ENCODE measurements around the gene ANK3.
A peak's percentile ranks its signal among the peaks of the same experiment; 100 is the strongest.

The ANK3 gene

GRCh38 chr10:60420991-60421894, 31.6 kb upstream of the ANK3 start (continued):
- no peak for TF ChIP-seq ZNF26 (tag by site-specific recombination; IDR thresholded peaks at IDR 0.05)
- peak; percentile 97 for TF ChIP-seq KLF17 (tag by site-specific recombination; IDR thresholded peaks at IDR 0.05)
- no peak for TF ChIP-seq ZNF629 (tag by site-specific recombination; IDR thresholded peaks at IDR 0.05)
- no peak for TF ChIP-seq ZNF391 (tag by site-specific recombination; IDR thresholded peaks at IDR 0.05; ENCODE audit: borderline replicate concordance, low read depth)
- no peak for TF ChIP-seq ZNF664 (tag by site-specific recombination; IDR thresholded peaks at IDR 0.05)
- no peak for TF ChIP-seq ZSCAN18 (tag by site-specific recombination; IDR thresholded peaks at IDR 0.05)
- TF ChIP-seq ZNF280C (tag by site-specific recombination; IDR thresholded peaks at IDR 0.05) = no peak
- no peak for TF ChIP-seq ZNF610 (tag by site-specific recombination; IDR thresholded peaks at IDR 0.05; ENCODE audit: borderline replicate concordance)
- no peak for TF ChIP-seq ZNF114 (tag by site-specific recombination; IDR thresholded peaks at IDR 0.05)

- Histone ChIP-seq H3K4me3 (ENCODE audit: low read depth, low read length) (no peak overlapping the region), H3K36me3 (ENCODE audit: control insufficient read depth in 2 of 2, insufficient read depth in 1 of 2, low read length in 2 of 2) (no peaks in the 10 kb centered on the region), H3K4me1 (ENCODE audit: control insufficient read depth, insufficient read depth, low read length) (no peaks in the 10 kb centered on the region), H3K9me3 (ENCODE audit: control insufficient read depth, insufficient read depth, low read depth, low read length) (no peaks in the 10 kb centered on the region), H3K27ac (ENCODE audit: extremely low read depth, low read depth, low read length) (no peak overlapping the region)
- TF ChIP-seq WT1 (tag by site-specific recombination; IDR thresholded peaks at IDR 0.05) (no peak), ZNF561 (tag by site-specific recombination; IDR thresholded peaks at IDR 0.05; ENCODE audit: borderline replicate concordance) (no peak), ZNF391 (tag by site-specific recombination; IDR thresholded peaks at IDR 0.05; ENCODE audit: borderline replicate concordance, low read depth) (no peak), ZNF501 (tag by site-specific recombination; IDR thresholded peaks at IDR 0.05) (no peak), ZNF48 (tag by site-specific recombination; IDR thresholded peaks at IDR 0.05) (no peak), ZNF221 (tag by site-specific recombination; IDR thresholded peaks at IDR 0.05; ENCODE audit: borderline replicate concordance) (no peak), ZNF704 (tag by site-specific recombination; IDR thresholded peaks at IDR 0.05) (no peak), KLF8 (tag by site-specific recombination; IDR thresholded peaks at IDR 0.05) (no peak), SCRT2 (tag by site-specific recombination; IDR thresholded peaks at IDR 0.05) (no peak), ZNF426 (tag by site-specific recombination; IDR thresholded peaks at IDR 0.05) (no peak), ZNF19 (tag by site-specific recombination; IDR thresholded peaks at IDR 0.05; ENCODE audit: low read depth) (no peak), ZNF280C (tag by site-specific recombination; IDR thresholded peaks at IDR 0.05) (no peak), ZIC2 (tag by site-specific recombination; IDR thresholded peaks at IDR 0.05) (no peak), SCRT1 (tag by site-specific recombination; IDR thresholded peaks at IDR 0.05; ENCODE audit: borderline replicate concordance) (no peak), MZF1 (tag by site-specific recombination; IDR thresholded peaks at IDR 0.05; ENCODE audit: borderline replicate concordance) (no peak)
- ChIA-PET CTCF (no interaction called here), POLR2A (no interaction called here)
These were observed 29.6 kb upstream of the ANK3 start for GRCh38 chr10:60419249-60419648.
